NCI-H526 treated with DMSO at 0.1 percent for 48 hours (cell line): ENCODE measurements around the gene TTK.
"Not testable (repeated sequence)": the region's sequence is repeated elsewhere in the genome, so short reads cannot be mapped to it uniquely, and the experiment has no call there.

Experiments used
- DNase-seq: peaks from one replicate; lab custom pipeline; 2025; lab: John Stamatoyannopoulos, UW

The TTK gene

GRCh38 chr6:80021591-80021990, 17.1 kb downstream of the TTK start:
- no peak for DNase-seq

GRCh38 chr6:80022803-80023202, 18.4 kb downstream of the TTK start:
- no peak for DNase-seq

- no peak for DNase-seq
These were observed 24.1 kb downstream of the TTK start for GRCh38 chr6:80028589-80028988.

- no peak for DNase-seq
These were observed 25.0 kb downstream of the TTK start for GRCh38 chr6:80029470-80029869.

- not testable (repeated sequence) for DNase-seq
These were observed 43.8 kb downstream of the TTK start for GRCh38 chr6:80048220-80048619.

GRCh38 chr6:80060774-80061173, 56.3 kb downstream of the TTK start:
- DNase-seq: no peak

- not testable (repeated sequence) for DNase-seq
These were observed 63.7 kb downstream of the TTK start for GRCh38 chr6:80068146-80068545.

GRCh38 chr6:80070431-80070830, 66.0 kb downstream of the TTK start:
- DNase-seq: not testable (repeated sequence)

- no peak for DNase-seq
These were observed 72.6 kb downstream of the TTK start for GRCh38 chr6:80077067-80077466.

- DNase-seq: no peak
These were observed 84.2 kb downstream of the TTK start for GRCh38 chr6:80088637-80089036.

GRCh38 chr6:80091506-80091905, 87.1 kb downstream of the TTK start:
- DNase-seq: no peak
